ENCODE data around the gene POLRMT. TPM values are rescaled to one million over a fixed set of nuclear protein-coding genes. Genes with fewer than 3 reads are reported as not detected.

Gene POLRMT
- total RNA-seq, 4 donors from 2014 or later, result 33.8 to 119 (median 70.5) TPM

DNA sequence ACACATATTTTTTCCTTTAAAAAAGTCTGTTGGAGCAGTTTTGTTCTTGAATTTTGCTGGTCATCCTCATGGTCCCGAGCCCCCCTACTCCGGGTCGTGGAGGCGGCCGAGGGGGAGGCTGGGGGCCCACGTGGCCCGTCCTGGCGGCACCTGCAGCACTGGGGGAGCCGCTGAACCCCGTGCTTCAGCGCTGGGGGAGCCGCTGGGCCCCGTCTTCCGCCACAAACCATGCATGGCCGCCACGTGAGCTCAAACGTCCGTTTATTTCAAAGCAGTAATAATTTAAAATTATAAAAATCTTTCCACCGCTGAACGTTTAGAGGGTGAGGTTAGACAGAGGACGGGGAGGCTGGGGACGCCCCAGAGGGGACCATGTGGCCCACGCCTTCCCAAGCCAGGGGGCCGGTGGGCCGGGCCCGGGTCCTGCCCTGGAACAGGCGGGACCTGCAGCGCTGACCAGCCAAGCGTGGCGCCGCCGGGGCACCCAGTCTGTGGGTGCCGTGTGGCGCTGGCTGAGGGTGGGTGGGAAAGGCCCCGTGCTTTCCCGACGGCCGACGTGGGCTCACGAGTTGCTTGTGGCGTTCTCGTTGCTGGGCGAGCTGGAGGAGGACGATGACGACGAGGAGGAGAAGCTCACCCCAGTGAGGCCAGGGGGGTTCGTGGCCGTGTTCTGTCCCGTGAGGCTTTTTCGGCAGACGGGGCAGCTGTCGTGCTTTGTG lies 14.4 kb upstream of the POLRMT start:
- Histone ChIP-seq H3K27ac (peak overlapping the region in 1 of 4 donors; percentile 69), H3K4me1 (no peaks in the 10 kb centered on the region), H3K4me3 (no peak overlapping the region), H3K9me3 (no peaks in the 10 kb centered on the region), H3K36me3 (peaks cover 0 to 75% (median 0%) of the 10 kb centered on the region in 3 donors), H3K27me3 (no peaks in the 10 kb centered on the region)
- TF ChIP-seq, protein P1, sequence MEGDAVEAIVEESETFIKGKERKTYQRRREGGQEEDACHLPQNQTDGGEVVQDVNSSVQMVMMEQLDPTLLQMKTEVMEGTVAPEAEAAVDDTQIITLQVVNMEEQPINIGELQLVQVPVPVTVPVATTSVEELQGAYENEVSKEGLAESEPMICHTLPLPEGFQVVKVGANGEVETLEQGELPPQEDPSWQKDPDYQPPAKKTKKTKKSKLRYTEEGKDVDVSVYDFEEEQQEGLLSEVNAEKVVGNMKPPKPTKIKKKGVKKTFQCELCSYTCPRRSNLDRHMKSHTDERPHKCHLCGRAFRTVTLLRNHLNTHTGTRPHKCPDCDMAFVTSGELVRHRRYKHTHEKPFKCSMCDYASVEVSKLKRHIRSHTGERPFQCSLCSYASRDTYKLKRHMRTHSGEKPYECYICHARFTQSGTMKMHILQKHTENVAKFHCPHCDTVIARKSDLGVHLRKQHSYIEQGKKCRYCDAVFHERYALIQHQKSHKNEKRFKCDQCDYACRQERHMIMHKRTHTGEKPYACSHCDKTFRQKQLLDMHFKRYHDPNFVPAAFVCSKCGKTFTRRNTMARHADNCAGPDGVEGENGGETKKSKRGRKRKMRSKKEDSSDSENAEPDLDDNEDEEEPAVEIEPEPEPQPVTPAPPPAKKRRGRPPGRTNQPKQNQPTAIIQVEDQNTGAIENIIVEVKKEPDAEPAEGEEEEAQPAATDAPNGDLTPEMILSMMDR (IDR thresholded peaks at IDR 0.05), result no peak
- no peak for TF ChIP-seq POLR2A (IDR thresholded peaks at IDR 0.05)
- peak in 1 of 3 donors; percentile 37 for DNase-seq

GRCh38 chr19:646779-647565 lies 13.6 kb upstream of the POLRMT start:
- Histone ChIP-seq H3K27ac (no peak overlapping the region), H3K9me3 (no peaks in the 10 kb centered on the region), H3K4me1 (no peaks in the 10 kb centered on the region), H3K36me3 (peaks cover 0 to 68% (median 0%) of the 10 kb centered on the region in 3 donors), H3K4me3 (no peak overlapping the region), H3K27me3 (no peaks in the 10 kb centered on the region)
- TF ChIP-seq, protein P1 (IDR thresholded peaks at IDR 0.05), result no peak
- no peak for TF ChIP-seq POLR2A (IDR thresholded peaks at IDR 0.05)
- no peak for DNase-seq

DNA sequence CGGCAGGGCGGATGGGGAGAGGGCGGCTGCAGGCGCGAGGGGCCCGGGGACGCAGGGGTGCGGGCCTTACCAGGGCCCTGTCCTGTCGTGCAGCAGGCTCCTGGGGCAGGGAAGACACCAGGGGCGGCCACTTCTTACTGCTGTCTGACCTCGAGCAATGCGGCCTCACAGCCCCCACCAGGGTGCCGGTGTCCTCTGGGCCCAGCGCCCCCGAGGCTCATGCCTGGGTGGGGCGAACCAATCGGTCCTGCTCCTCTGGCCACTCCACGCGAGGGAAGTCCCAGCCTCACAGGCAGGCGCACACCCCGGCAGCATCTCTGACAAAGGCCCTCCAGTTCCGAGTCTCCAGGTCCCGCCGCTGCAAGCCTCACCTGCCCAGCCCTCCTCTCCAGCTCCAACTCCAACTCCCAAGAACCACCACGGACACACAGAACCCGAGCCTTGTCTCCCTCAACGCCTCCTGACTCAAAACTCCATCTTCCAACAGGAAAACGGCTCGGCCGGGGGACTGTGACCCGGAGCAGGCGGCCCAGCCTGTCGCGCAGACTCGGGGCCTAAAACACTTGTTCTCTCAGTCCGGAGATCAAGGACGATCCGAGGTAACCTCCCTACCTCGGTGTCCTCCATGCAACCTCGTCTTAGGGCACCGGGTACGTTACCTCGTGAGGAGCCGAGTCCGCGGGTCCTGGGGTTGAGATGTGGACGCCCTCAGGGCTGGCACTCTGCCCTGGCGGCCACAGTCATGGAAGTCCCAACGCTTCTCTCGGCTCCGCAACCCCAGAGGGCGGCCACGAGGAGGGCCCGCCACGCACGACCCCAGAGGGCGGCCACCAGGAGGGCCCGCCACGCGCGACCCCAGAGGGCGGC lies 12.8 kb upstream of the POLRMT start:
- Histone ChIP-seq H3K4me1 (no peaks in the 10 kb centered on the region), H3K27ac (no peak overlapping the region), H3K9me3 (no peaks in the 10 kb centered on the region), H3K27me3 (no peaks in the 10 kb centered on the region), H3K36me3 (peaks cover 0 to 59% (median 0%) of the 10 kb centered on the region in 3 donors), H3K4me3 (no peak overlapping the region)
- no peak for DNase-seq
- TF ChIP-seq, protein P1 (IDR thresholded peaks at IDR 0.05), result no peak
- TF ChIP-seq POLR2A (IDR thresholded peaks at IDR 0.05), result no peak

DNA sequence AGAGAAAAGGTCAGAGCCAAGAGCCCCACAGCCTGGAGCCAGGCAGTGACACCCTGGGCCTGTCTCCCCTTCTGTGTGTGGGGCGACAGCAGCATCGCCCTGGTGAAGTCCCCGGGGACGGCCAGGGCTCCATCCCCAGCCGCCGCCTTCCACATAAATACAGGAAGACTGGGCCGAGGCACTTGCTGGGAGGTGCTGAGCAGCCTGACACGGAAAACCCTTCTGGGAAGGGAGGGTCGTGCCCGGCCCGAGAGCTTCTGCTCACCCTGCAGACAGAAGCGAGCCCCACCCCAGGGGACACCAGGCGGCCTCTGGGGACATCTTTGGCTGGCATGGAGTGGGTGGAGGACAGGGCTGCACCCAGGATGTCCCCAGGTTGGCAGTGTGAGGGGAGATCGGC lies 11.5 kb upstream of the POLRMT start:
- no peak overlapping the region for H3K27ac ChIP-seq
- peaks cover 0 to 7% (median 0%) of the 10 kb centered on the region in 4 donors for H3K4me1 ChIP-seq
- H3K9me3 ChIP-seq, result no peaks in the 10 kb centered on the region
- no peak for TF ChIP-seq POLR2A (IDR thresholded peaks at IDR 0.05)
- TF ChIP-seq, protein P1 (IDR thresholded peaks at IDR 0.05), result no peak
- peaks cover 0 to 48% (median 0%) of the 10 kb centered on the region in 3 donors for H3K36me3 ChIP-seq
- H3K4me3 ChIP-seq, result no peak overlapping the region
- H3K27me3 ChIP-seq, result no peaks in the 10 kb centered on the region
- DNase-seq, result no peak

DNA sequence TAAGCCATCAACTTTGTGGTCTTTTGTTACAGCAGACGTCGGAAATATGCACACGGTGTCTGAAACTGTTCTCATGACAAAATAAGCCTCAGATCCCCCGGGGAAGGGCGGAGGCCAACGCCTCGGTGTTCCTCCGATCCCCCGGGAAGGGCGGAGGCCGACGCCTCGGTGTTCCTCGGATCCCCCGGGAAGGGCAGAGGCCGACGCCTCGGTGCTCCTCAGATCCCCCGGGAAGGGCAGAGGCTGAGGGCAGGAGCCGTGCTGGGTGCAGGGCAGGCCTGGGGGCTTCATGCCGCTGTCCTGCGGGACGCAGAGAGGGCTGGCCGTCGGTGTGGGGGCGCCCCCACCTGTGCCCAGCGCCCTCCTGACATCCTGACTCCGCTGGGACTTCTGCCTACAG lies 11.0 kb upstream of the POLRMT start:
- H3K36me3 ChIP-seq, result peaks cover 0 to 44% (median 0%) of the 10 kb centered on the region in 3 donors
- no peak for TF ChIP-seq POLR2A (IDR thresholded peaks at IDR 0.05)
- TF ChIP-seq, protein P1 (IDR thresholded peaks at IDR 0.05), result no peak
- no peaks in the 10 kb centered on the region for H3K9me3 ChIP-seq
- DNase-seq, result no peak
- no peak overlapping the region for H3K4me3 ChIP-seq
- peaks cover 0 to 11% (median under 1%) of the 10 kb centered on the region in 4 donors for H3K4me1 ChIP-seq
- no peak overlapping the region for H3K27ac ChIP-seq
- H3K27me3 ChIP-seq, result no peaks in the 10 kb centered on the region

Measured in Peyer's patch (tissue), 4 donors.